Stimulated activated CD8-positive, alpha-beta memory T cell treated with anti-CD3 and anti-CD28 coated beads, Interleukin-12 subunit alpha, Interleukin-12 subunit beta, amount 100 ng/mL, for 24 hours (primary cell): ENCODE measurements around the gene DPP8.

Source experiments
- DNase-seq: peaks from one replicate; pipeline ENCODE4 v3.0.0-alpha.2; 2020; ENCODE audit errors: extremely low read depth

DPP8 gene

GRCh38 chr15:65423976-65424679 is 93.4 kb downstream of the DPP8 start:
- DNase-seq: no peak

DNA sequence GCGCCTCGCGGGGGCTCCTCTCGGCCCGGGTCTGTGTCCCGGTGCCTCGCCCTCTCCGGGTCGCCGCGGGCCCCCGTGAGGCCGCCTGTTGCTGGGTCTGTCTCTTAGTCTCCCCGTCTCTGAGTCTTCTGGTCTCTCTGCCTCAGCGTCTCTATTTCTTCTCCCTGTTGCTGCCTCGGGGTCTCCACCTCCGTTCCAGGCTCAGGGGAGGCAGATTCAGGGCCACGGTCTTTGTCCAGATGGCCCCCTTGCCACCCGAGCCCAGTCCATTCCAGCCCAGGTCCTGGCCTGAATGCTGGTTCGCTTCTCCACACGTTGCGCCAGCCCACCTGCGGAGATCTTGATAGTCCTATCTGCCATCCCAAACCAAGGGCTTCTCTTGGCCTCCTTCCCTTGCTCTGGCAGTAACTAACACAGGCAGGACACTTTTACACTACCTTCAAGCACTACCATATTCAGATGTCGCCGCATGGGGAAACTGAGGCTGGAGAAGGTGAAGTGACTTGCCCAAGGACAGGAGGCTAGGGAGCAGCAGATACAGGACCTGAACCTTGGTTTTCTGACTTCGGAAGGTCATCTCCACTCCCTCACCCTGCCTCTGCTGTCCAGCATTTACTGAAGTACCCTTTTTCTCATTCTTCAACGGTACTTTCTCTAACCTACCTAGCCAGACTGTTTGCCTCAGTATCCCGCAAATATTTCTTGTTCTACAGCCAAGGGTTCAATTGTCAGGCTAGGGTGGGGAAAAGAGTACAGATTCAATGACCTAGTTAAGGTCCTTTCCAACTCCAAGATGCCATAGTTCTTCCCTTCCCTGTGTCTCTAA is 94.1 kb downstream of the DPP8 start:
- DNase-seq: no peak

GRCh38 chr15:65421360-65422215 is 95.9 kb downstream of the DPP8 start:
- no peak for DNase-seq

- DNase-seq: no peak
Measured at GRCh38 chr15:65420975-65421359, 96.5 kb downstream of the DPP8 start.

DNA sequence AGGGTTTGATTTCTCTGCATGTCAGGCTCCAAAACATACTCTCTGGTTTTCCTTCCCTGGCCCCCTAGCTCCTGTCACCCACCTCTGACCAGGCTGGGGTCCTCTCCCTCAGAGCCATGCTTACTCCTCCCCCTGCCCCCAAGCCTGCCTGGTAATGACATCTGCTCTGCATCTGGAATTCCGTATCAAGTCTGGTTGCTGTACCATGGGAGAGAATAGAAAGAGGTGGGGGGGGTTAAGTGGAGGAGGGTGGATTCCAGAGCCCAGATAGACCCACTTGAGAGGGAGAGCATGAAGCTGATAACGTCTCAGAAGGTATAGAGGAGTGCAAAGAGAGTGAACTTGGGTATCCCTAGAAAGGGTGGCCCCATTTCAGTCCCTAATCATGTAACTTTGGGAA is 98.9 kb downstream of the DPP8 start:
- no peak for DNase-seq

- no peak for DNase-seq
Measured at GRCh38 chr15:65416845-65417416, 100.6 kb downstream of the DPP8 start.

- no peak for DNase-seq
Measured at GRCh38 chr15:65414841-65415621, 102.5 kb downstream of the DPP8 start.

DNA sequence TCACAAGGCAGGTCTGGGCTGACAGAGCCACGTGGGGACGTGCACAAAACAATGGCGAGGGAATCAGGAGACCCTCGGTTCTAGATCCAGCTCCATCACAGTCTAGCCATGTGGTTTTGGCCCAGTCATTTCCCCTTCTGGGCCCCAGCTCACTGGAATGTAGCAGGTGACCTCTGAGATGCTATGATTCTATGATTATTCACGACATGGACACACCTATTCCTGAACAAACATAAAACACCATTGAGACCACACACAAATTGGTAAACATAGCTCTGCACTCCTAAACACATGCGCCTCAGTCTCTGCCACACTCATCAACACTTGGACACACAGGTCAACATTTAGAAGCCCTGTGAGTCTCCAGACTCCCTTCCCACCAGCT is 103.7 kb downstream of the DPP8 start:
- no peak for DNase-seq

DNA sequence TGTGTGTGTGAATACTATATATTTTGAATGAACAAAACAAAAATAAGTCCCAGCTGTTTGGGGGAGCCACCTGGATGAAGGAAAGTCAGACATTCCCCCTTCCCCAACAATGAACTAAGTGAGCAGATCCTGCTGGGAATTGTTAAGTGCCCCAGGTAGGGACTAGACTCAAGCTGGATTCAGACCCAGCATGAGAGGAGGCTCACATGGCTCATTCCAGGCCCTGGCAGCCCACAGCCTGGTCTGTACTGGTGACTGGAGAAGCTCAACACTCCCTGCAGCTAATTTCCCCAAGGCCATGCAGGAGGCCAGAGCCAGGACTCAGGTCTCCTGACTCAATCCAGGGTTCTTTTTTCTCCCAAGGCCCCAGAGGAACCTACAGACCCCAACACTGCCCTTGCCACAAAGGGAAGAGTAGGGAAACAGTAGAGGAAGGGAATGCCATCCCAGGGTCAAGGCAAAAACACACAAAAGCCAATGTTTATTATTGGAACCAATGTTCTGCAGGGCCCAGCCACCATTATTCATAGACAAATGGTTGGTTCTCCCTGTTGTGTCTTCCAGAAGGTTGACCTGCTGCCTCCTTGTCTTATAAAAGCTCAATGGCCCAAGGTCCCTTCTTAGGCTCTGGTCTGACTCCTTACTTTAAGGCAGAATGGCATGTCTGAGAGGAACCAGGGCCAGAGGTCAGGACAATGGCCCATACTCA is 104.3 kb downstream of the DPP8 start:
- DNase-seq: no peak

- DNase-seq: no peak
Measured at GRCh38 chr15:65412556-65412955, 104.9 kb downstream of the DPP8 start.

DNA sequence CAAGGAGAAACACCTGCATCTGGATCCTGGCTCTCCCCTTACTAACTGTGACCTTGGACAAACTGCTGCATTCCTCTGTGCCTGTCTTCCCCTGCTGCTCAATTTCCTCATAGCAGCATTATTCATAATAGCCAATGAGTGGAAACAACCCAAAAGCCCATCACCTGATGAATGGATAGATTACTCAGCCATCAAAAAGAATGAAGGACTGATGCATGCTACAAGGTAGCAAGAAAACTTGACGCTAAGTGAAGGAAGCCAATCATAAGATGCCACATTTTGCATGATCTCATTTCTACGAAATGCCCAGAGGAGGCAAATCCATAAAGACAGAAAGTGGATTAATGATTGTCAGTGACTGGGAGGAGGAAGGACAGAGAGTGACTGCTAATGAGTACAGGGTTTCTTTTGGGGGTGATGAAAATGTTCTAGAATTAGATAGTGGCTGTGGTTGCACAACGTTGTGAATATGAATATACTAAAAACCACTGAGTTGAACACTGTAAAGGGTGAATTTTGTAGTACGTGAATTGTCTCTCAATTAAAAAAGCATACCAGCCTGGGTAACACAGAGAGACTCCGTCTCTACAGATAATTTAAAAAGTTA is 105.9 kb downstream of the DPP8 start:
- no peak for DNase-seq

DNA sequence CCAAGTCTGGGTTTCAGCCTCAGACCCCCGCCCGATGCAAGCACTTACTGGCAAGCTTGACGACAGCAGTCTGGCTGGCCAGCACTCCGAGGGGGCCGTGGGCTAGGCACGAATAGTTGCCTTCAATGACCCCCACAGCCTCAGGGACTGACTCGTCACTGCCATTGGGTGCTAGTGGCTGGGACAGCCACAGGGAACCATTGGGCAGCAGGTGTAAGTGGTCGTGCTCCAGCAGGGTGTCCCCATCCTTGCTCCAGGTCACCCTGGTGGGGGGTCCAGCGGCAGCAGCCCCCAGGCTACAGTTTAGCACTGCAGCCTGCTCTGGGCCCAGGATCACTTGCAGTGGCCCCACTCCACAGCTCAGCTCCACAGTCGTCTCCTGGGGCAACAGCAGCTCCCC is 106.5 kb downstream of the DPP8 start:
- DNase-seq: no peak

DNA sequence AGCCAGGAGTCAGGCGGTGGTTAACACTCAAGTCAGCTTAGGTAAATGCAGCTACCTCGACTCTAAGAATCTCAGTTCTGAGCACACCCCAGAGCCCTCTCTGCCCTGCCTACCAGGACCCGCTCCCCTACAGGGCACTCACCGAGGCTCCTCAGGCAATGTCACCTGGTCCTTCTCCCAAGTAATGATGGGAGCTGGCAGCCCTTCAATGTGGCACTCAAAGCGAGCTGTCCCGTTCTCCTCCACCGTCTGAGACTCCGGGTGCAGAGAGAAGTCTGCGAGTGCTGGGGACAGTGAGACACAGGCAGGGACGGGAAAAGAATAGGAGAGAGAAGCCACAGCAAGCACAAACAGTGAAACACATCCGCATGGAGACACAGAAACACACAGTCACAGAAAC is 107.5 kb downstream of the DPP8 start:
- DNase-seq: no peak

- no peak for DNase-seq
Measured at GRCh38 chr15:65409036-65409631, 108.4 kb downstream of the DPP8 start.

- DNase-seq: no peak
Measured at GRCh38 chr15:65408324-65409035, 109.0 kb downstream of the DPP8 start.

GRCh38 chr15:65406424-65407000 is 111.0 kb downstream of the DPP8 start:
- no peak for DNase-seq

- DNase-seq: no peak
Measured at GRCh38 chr15:65405791-65406423, 111.6 kb downstream of the DPP8 start.

DNA sequence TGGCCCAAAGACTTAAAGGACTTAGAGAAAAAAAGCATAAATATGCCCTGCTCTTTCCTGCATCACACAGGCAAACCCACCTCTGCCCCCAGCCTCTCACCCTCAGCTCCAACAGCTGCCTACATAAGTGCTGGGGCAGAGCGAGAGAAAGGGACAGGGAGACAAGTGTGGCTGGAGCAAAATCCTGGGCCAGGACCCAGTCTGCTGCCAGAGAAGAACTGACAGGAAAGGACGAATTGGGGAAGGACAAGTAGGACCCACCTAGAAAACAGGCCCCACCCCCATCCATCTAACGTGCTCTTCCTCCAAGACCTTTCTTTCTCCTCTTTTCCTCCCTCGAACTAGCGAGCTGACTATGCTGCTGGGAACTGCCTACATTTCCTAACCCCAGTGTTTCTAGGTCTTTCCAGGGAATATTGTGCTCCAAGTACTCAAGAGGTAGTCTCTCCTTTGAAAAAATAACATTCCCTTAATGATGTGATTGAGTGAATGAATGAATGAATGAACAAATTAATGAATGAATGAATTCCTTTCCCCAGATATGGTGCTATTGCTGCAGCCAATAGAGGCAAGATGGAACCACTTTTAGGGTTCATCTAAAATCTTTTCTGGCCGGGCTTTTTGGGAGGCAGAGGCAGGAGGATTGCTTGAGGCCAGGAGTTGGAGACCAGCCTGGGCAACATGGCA is 113.2 kb downstream of the DPP8 start:
- DNase-seq: no peak
